HG03066 (cell line): ENCODE data around the gene METTL15.
"Not testable (repeated sequence)": the region's sequence is repeated elsewhere in the genome, so short reads cannot be mapped to it uniquely, and the experiment has no call there.

ENCODE experiments used
- ATAC-seq: cut with Tn5 transposase; IDR thresholded peaks from one replicate; pipeline ENCODE4 v1.9.1; 2021; ENCODE audit warnings: low read depth; ENCODE audit not compliant: unreplicated experiment

METTL15 gene

DNA sequence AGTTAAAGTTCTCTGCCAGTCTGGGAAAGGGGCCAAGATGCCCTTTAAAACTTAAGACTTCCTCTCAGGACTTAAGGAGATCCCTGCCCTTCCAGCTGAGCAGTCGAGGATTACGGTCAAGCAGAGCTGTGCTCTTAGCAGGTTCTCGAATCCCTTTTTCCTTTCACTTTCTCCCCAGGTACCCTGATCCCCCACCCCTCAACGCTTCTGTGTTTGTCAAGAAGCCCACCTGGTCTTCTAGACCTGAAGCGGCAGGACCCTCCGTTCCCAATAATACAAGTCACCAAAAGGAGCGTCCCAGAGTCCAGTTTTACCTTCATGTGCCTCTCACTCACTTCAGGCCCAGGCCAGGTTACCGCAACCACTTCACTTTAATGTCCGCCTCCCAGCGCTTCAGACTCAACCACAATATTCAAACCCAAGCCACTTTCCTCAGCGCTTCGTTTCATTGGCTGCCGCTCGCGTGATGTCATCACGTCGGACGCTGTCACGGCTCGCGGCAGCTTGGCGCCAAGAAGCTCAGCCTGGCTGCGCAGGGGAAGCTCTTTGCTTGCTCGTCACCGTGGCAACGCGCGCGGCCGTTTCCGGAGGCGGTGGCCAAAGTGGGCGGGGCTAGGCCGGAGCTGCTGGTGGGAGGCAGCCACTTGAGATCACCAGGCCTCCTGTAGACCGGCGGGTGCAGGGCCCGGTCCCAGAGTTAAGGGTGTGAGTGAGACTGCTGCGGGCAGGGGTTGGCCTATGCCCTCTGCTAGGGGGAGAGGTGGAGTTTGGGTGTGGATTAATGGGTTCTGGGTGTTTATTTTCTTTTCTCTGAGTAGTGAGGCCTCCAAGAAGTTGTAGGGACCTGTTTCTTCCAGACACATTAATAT lies at the start of gene METTL15, which contains the start of gene KIF18A:
Gene METTL15 (plus strand): TSS at position 639 of the 869 bp plus-strand sequence. CDS start 4,947 bp downstream, outside the sequence.
Gene KIF18A (minus strand): TSS at position 407 of the 869 bp plus-strand sequence. CDS start 10,209 bp downstream, outside the sequence.
- ATAC-seq, result peak; percentile 92

DNA sequence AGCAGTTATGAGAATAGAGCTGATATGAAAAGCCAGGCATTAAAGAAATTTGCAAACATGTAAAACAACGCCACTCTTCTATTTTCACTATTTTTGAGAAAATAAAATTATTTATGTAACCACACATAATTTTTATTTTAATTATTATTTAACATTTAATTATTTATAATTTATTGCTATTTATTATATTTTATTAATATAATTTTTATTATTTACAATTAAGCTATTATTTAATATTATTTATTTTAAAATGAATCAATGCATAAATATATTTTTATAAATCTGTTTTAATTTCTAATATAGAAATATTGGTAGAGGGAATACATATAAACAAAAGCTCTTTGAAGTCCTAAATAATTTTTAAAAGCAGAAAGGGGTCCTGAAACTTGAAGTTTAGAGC lies 36.9 kb upstream of the METTL15 start:
- ATAC-seq, result no peak

DNA sequence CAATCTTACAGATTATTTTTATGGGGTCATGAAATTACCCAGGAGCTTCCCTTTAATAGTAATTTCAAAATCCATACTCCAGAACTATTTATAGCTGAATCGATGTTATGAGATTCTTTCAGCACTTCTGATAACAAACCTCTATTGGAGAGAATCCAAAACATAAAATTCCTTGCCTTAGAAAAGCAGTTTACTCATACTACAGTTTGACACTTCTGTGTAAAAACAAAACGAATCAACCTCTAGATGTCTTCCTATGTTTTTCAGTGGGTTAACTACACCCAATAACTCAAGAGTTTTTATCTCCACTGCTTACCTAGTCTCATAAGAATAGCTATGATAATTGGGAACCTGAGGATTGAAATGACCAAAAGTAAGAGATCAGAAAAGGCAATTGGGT lies 35.9 kb upstream of the METTL15 start:
- ATAC-seq, result no peak

DNA sequence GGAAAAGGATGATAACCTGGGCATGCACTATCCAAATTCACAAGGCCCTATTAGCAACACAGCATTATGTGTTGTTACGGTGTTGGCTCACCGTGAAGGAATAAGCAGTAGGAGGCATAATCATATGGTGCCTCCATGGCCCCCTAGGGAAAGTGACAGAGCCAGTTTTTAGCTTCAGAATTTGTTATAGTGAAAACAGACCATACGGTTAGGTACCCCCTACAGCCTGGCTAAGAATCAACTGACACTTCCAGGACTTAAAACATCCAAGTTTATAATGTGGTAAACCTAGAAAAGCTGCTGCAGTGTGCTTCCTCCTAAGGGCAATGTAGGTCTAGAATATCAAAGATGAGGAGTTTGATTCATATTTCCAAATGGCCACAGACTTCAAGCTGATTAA lies 30.7 kb upstream of the METTL15 start:
- no peak for ATAC-seq

DNA sequence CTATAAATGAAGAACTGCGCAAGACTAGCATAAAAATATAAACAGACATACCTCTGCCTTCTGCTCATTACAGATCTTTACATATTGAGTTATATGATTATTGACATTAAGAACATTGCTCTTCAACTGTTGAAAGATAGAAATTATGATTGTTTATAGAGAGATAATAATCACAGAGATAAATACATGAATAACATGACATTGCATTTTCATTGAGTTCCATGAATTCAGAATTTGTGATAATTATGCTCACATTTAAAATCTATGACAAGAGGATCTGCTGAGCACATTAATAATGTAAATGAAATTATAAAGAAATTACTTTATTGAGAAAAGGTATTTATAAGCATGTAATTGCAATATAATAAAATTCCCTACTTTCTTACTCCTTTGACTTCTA lies 25.1 kb upstream of the METTL15 start:
- ATAC-seq, result no peak

GRCh38 chr11:28086569-28086968 lies 21.6 kb upstream of the METTL15 start:
- no peak for ATAC-seq

DNA sequence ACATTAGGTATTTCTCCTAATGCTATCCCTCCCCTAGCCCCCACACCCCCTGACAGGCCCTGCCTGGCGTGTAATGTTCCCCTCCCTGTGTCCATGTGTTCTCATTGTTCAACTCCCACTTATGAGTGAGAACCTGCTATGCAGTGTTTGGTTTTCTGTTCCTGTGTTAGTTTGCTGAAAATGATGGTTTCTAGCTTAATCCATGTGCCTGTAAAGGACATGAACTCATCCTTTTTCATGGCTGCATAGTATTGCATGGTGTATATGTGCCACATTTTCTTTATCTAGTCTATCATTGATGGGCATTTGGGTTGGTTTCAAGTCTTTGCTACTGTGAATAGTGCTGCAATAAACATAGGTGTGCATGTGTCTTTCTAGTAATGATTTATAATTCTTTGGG lies 21.0 kb upstream of the METTL15 start:
- not testable (repeated sequence) for ATAC-seq

DNA sequence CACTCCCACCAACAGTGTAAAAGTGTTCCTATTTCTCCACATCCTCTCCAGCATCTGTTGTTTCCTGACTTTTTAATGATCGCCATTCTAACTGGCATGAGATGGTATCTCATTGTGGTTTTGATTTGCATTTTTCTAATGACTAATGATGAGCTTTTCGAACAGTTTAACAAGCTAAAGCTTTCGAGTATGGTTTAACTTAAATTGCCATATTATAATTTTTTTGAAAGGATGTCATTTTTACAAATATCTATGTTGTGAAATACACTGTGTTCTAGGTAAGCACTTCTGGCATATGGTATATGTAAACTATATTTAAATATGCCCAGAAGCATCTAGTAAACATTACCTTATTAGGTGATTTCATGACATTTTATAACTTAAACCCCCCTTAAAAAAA lies 20.5 kb upstream of the METTL15 start:
- ATAC-seq, result not testable (repeated sequence)

GRCh38 chr11:28089378-28089777 lies 18.8 kb upstream of the METTL15 start:
- ATAC-seq, result no peak

DNA sequence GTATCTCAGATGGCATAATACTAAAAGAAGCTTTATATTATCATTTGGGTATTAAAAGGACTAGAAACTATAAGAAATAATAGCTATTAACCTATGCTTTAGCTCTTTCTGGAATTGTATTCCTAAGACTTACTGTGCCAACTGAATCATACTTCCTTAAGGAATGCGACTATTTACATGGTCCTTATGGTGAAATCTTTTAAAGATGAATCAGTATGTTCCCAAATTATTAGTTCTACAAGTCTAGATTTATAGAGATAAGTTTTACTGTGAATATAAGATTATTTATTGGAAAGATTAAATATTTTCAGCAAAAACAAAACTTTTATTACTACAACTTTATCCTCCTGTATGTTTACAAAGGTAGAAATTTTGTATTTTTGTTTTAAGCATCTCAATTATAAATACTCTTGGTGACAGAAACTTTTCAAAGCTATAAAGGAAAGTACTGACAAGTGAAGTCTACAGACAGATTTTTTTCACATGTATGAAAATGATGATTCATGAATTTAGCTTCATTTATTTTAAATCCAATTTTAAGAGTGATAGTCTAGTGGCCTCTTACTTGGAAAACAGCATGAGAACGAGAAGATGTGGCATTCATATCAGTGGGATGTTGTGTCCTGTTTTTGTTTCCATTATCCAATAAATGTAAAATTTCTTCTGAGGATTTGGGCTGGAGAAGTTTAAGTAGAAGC lies 18.0 kb upstream of the METTL15 start:
- ATAC-seq, result no peak

DNA sequence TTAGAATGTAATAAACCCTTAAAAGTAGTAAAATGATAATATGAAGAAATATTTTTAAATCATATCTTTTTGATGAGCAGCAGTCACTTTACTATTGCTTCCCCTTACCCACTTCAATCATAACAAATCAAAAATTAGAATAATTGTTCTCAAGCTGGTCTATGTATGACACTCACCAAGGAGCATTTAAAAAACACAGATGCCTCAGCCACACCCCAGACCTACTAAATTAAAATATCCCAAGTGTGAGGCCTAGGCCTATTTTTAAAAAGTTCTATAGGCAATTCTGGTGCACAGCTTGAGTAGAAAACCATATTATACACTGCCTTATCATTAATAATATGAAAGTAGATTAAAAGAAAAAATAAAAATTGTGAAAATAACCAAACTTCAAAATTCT lies 15.4 kb upstream of the METTL15 start:
- no peak for ATAC-seq

GRCh38 chr11:28098257-28098656 lies 9.9 kb upstream of the METTL15 start:
- no peak for ATAC-seq

DNA sequence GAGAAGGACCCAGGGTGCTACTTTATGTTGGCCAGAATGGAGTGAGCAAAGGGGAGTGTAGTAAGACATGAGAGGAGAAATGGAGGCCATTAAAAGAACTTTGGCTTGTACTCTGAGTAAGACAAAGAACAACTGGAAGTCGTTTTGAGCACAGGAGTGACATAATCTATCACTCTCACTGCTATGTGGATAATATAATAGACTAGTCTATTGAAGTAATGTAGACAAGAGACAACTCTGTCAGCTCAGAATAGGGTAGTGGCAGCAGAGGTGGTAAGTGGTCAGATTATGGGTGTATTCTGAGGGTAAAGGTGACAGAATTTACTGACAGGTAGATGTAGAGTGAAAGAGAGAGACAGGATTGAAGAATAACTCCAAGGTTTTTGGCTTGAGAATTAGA lies 8.5 kb upstream of the METTL15 start:
- ATAC-seq, result no peak

DNA sequence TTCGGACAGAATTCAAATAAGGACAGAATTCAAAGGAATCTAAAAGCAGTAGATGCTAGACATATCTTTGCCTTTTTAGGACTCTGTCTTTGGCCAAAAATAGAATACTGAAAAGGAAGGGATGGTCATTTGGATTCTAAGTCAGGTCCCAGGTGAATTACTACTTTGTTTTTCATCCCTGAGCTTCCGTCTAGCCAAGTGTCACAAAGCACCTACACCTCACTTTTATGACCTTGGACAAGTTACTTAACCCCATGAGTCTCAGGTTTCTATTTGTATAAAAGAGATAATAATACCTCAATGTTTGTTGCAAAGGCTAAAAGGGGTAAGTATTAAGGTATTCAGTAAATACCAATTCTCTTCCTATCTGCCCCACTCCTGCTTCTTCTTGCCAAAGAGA lies 7.5 kb upstream of the METTL15 start:
- ATAC-seq, result no peak

GRCh38 chr11:28102300-28102699 lies 5.9 kb upstream of the METTL15 start:
- not testable (repeated sequence) for ATAC-seq

GRCh38 chr11:28104425-28104824 lies 3.8 kb upstream of the METTL15 start:
- no peak for ATAC-seq

DNA sequence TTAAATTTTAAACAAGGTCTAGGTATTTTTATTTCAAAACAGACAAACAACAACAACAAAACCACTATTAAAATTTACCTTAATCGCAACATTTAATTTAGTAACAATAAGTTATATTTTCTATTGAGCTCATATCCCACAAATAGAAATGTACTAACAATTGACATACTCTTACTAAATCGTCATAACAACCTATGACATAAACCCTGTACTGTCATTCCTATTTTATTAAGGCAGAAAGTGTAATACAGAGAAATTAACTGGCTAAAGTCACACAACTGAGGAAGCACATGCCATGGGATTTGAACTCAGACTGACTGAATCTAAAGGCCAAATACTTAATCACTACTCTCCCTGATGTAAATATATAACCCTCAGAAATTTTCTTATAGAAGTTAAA lies 3.2 kb upstream of the METTL15 start:
- no peak for ATAC-seq

- no peak for ATAC-seq
Observed at GRCh38 chr11:28105869-28106268, 2.3 kb upstream of the METTL15 start.

- ATAC-seq, result no peak
Observed at GRCh38 chr11:28106353-28107043, 1.7 kb upstream of the METTL15 start.

DNA sequence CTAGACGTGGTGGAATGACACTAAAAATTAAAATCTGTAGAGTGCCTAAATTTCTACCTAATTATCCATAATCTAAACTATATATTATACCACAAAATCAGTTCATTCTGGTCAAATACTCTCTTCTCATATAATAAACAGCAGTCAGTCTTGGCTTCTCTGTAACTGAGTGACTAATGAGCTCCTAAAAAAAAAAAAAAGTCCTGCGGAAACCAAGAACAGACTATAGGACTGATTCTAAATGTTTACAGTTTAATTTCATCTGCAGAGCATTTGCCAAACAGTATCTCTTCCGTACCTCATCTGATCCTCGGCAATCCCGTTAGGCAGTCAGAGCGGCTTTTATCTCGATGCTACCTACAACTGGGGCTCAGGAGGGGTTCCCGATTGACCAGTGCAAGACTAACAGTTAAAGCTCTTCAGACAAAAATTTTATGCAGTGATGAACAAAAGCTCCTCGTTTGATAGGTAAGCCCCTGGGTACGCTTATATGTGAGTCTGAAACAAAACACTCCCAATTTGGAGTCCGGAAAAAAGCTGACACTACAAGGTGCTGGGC lies 918 bp upstream of the METTL15 start:
- ATAC-seq, result no peak

- ATAC-seq, result no peak
Observed at GRCh38 chr11:28108958-28109357, 770 bp downstream of the METTL15 start.
